CD1c-positive myeloid dendritic cell (primary cell): Measurements from ENCODE around the gene MYBBP1A.

Experiments
- DNase-seq: peaks from one replicate; pipeline ENCODE4 v3.0.0-alpha.2; 2016; ENCODE audit errors: extremely low spot score

Gene MYBBP1A

GRCh38 chr17:4537451-4538235, 17.5 kb downstream of the MYBBP1A start:
- no peak for DNase-seq

DNA sequence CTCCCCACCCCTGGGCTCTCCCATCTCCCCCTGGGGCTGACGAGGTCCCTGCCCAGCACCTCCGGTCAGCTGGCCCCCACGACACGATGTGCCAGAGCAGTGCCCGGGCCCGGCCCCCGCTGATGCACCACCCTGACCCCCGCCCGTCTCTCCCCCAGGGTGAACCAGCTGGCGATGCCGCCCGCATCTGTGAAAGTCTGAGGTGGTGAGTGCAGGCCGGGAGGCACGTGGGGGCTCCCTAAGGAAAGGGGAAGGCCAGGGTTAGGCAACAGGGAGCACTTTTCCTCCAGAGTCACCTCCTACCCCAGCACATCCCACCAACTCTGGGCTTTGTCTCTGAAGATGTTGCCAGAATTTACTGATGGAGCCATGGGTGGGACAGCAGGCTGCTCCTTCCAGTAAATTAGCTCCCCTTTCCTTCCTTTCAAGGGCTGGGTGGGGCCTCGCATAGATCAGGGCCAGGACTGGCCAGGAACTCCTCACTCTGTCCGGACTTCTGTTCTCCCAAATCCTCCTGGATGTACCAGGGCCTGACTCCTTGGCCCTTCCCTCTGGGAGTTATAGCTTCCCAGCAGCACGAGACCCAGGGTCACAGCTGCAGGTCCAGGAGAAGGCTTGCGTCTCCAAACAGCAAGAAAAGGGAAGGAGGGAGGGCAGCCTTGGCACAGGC, 18.3 kb downstream of the MYBBP1A start:
- peak; percentile 47 for DNase-seq

DNA sequence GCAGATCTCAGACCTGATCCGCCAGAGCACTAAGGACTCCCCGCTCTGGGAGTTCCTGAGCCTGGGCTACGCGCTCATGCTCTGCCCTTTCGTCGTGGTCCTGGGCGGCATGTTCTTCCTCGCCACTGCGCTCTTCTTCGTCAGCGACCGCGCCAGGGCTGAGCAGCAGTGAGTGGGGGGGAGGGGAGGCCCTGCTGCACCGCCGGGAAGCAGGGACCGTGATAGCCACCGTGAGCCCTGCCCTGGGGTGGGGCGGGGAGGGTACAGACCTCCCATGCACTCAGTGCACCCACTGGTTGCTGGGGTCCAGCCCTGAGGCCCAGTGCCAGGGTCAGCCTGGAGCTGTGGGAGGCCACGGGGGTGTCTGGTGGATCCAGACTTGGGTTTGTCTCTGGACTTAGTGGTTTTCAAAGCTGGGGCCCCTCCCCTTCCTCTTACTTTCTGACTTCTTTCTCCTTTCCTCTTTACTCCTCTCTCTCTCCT, 18.9 kb downstream of the MYBBP1A start:
- no peak for DNase-seq

- no peak for DNase-seq
Measured at GRCh38 chr17:4535667-4536258, 19.4 kb downstream of the MYBBP1A start.

- DNase-seq, result no peak
Measured at GRCh38 chr17:4534928-4535666, 20.1 kb downstream of the MYBBP1A start.

DNA sequence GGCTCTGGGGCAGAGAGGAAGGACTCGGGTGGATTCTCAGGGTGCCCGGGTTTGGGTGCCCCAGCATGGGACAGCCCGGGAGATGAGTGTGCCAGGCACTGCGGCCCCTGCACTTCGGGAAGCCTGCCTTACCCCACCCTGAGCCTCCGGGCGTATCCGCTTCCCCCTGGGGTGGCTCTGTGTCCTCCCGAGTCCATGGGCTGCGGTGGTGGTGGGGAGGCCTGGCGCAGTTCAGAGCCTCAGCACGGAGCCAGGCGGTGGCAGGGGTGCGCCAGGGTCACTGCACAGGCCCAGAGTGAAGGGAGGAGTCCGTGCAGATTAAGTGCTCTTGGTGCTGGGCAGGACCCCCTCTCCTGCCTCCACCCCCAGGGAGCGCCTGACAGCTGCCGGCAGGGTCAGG, 20.7 kb downstream of the MYBBP1A start:
- no peak for DNase-seq

DNA sequence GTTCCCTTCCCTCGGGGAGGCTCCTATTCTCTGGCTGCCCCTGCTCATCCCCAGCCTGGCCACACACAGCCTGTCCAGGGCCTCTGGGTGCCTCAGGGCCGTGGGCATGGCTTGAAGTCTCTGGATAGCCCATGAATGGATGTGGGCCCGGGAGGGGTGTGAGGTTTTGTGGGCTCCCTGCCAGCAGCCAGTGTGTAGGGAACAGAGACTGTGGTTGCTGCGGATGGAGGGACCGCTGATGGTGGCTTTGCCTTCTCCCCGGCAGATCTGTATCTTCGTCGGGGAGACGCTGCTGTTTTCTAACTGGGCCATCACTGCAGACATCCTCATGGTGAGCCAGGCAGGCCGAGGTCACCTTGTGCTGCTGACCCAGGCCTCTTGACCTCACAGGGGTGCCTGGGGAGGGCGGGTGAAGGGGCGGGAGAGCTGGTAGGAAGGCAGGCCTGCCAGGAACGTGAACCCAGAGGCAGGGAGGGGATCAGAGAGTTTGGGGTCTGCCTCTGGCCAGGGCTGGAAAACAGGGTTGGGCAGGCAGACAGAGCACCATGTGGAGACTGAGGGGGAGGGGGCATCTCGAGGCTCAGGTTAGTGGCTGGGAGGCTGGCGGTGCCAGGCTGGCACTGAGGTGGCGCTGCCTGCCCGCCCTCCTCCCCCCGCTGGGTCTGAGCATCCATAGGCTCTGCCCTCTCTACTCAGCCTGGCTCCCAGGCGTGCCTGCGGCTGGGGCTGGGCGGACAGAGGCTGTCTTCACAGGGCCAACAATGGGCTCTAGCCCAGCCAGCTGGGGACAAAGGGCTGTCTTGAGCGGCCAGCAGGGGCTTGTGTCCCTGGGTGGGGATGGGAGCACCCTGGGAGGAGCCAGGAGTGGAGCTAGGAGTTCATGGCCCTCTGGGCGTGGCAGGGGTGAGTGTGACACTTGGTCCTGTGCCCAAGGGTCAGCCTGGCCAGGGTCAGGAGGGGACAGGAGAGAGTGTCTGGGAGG, 21.4 kb downstream of the MYBBP1A start:
- no peak for DNase-seq

DNA sequence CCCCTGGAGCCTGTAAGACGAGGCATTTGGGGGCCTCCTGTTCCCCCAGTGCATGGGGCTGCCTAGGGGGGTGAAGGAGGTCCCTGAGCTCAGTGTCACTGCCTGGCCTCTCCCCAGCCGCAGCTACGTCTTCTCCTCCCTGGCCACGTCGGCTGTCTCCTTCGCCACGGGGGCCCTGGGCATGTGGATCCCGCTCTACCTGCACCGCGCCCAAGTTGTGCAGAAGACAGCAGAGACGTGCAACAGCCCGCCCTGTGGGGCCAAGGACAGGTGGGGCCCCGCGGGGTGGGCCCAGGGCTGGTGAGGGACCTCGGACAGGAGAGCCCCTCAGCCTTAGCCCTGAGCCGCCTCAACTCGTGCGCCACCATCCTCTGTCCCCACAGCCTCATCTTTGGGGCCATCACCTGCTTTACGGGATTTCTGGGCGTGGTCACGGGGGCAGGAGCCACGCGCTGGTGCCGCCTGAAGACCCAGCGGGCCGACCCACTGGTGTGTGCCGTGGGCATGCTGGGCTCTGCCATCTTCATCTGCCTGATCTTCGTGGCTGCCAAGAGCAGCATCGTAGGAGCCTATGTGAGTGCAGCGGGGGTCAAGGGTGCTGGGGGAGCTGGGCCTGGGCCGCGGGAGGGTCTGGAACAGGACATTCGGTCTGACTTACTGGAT, 22.2 kb downstream of the MYBBP1A start:
- no peak for DNase-seq

GRCh38 chr17:4531988-4532736, 23.0 kb downstream of the MYBBP1A start:
- no peak for DNase-seq

DNA sequence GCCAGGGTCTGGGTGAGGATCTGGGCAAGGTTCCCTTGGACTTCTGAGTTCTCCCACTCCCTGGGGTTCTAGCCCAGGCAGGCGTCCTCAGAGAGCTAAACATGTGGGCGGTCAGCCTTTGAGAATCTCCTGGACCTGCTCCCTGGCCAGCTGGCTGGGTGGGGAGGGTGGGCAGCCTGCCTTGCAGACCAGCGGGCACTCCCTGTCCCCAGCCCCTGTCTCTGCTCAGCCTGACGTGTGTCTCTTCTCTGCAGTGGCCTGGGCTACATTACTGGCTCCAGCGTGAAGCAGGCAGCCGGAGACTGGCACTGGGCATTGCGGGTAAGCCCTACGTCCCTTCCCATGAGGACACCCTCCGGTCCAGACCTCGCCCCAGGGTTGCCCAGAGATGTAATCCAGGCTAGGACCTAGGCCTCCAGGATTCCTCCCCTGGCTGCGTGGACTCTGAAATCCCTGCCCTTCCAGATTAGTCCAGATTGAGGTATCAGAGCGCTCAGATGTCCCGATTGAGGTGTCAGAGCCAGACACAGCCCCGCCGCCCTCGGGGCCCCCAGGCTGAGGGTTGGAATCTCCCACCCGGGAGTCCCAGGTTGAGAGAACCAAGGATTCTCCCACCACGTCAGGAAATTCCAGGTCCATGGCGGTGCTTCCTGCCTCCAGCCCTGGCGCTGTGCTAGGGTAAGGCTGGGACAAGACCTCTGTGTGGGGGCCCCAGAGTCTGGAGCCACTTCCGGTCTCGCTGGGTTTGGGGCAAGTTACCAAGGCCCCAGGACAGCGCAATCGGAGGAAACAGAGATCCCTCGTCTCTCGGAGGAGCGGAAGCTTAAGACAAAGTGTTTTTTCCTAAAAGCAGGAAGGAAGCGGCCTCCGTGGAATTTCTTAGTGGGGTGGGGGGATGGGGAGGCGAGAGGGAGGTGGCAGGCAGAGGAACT, 24.1 kb downstream of the MYBBP1A start:
- DNase-seq, result no peak

DNA sequence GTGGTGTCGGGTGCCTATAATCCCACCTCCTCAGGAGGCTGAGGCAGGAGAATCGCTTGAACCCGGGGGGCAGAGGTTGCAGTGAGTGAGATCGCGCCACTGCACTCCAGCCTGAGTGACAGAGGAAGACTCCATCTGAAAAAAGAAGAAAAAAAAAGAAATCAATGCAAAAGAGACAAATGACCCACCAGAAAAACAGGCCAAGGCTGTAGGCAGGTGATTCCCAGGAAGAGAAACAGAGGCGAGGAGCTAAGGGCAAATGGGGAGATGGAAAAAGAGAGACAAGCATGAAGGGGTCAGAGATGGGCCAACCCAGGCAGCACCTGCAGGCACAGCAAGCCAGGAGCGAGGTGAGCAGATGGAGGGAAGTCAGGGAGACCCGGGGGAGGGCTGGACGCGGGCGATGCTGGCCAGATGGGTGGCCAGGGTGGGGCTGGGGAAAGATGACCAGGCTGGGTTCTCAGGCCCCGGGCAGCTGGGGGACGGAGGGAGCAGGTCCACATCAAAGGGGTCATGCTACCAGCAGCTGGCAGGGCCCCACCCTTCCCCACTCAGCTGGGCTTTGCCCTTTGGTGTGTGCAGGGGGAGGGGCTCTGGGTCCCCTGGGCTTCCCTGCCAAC, 25.5 kb downstream of the MYBBP1A start:
- no peak for DNase-seq

GRCh38 chr17:4527566-4528125, 27.5 kb downstream of the MYBBP1A start:
- no peak for DNase-seq

GRCh38 chr17:4527134-4527533, 28.1 kb downstream of the MYBBP1A start:
- no peak for DNase-seq

DNA sequence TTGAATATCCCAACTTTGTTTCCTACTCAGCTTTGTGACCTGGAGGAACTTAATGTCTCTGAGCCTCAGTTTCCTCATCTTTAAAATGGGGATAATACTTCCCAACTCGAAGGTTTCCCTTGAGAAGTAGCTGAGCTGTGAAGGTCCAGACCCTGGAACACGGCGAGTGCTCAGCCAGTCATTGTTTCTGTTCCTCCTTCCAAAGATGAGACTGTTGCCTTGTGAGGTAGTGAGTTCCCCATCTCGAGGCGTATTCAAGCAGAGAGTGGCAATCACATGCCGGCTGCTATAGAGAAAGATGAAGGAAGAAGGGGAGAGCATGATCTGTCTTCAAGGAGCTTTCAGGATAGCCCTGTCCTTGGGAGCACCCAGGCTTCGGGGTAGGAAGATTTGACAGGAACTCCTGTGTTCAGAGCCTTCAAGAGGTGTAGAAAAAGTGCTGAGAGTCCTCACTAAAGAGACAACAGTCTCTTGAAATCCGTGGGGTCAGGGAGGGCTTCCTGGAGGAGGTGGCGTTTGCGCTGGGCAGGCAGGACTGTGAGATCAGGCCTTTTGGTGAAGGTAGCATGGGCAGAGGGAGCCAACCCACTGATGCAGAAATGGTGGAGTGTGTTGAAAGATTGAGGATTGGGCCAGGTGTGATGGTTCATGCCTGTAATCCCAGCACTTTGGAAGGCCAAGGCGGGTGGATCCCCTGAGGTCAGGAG, 29.3 kb downstream of the MYBBP1A start:
- peak; percentile 45 for DNase-seq

DNA sequence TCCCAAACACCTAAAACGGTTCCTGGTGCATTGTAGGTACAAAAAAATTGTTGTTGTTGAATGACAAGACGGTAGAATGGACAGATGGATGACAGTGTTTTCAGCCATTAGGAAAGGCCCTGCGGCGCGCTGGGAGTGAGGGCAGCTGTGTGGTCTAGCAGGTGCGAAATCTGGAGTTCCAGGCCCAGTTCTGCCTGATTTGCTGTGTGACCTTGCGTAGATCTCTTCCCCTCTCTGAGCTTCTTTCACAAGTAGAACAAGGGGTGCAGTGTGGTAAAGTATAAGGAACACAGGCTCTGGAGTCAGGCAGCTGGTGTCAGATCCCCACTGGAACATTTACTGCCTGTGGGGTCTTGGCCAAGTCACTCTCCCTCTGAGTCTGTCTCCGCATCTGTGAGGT, 31.2 kb downstream of the MYBBP1A start:
- DNase-seq, result no peak

DNA sequence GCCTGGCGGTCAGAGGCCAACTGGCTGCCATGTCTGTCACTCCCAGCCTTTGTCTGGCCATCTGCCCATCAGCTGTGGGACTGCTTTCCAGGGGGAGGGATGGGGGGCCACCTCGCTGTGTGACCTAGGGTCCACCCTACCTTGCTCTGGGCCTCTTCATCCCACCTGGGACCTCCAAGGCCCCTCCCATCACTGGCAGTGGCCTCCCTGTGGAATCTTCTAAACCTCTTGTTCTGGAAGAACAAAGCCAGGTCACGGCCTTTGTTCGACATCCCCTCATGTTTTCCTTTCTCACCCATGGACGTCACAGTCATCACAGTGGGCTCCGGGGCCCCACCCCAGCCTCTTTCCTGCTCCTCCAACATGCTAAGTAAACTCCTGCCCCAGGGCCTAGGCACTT, 32.5 kb downstream of the MYBBP1A start:
- DNase-seq, result no peak
